IMR-90 (cell line): ENCODE data around the gene PDZD11. TPM values are rescaled to one million over a fixed set of nuclear protein-coding genes. Genes with fewer than 3 reads are reported as not detected.

Experiments used
- ATAC-seq: fragments of 200-7000 bp; cut with Tn5 transposase; 2 replicates; pipeline ENCODE4 v1.9.1; 2020; ENCODE audit warnings: low read depth, mild to moderate bottlenecking, moderate library complexity
- BruUV-seq: library from RNA; stranded (reverse); fragments of 400-500 nt; replicated peaks from 2 replicates; lab custom pipeline; 2021; lab: Mats Ljungman, UMichigan
- CTCF ChIA-PET: fragments of 300-600 bp; formaldehyde crosslinking; extraction: SDS; loops from one replicate; lab custom pipeline; 2021; ENCODE audit warnings: antibody characterized with exemption; lab: Yijun Ruan, JAX
- POLR2A ChIA-PET: fragments of 300-600 bp; sonication (Branson Sonifier 250); formaldehyde crosslinking; loops from one replicate; lab custom pipeline; 2022; ENCODE audit warnings: antibody characterized with exemption; ENCODE audit not compliant: unreplicated experiment; lab: Charles Lee
- DNase-seq: peaks from one replicate; pipeline ENCODE4 v3.0.0; 2013
- H2AFZ ChIP-seq: replicated peaks from 2 replicates; pipeline ENCODE3; 2013; ENCODE audit warnings: low read length, mild to moderate bottlenecking; ENCODE audit not compliant: poor library complexity
- H2AK5ac ChIP-seq: 2 replicates; pipeline ENCODE4 v1.6.1; 2013; ENCODE audit warnings: low read depth, low read length, inconsistent platforms
- H2AK9ac ChIP-seq: replicated peaks from 2 replicates; pipeline ENCODE3; 2013; ENCODE audit warnings: mild to moderate bottlenecking, low read depth, low read length, moderate library complexity; ENCODE audit not compliant: poor library complexity
- H2BK120ac ChIP-seq: 2 replicates; pipeline ENCODE4 v1.6.1; 2013; ENCODE audit warnings: low read depth, low read length, inconsistent platforms
- H2BK15ac ChIP-seq: 3 replicates; pipeline ENCODE4 v1.6.1; 2013; ENCODE audit warnings: low read depth, low read length, inconsistent platforms
- H2BK20ac ChIP-seq: 2 replicates; pipeline ENCODE4 v1.6.1; 2013; ENCODE audit warnings: low read depth, mild to moderate bottlenecking, inconsistent platforms, low read length, moderate library complexity
- H2BK5ac ChIP-seq: 2 replicates; pipeline ENCODE4 v1.6.1; 2013; ENCODE audit warnings: mild to moderate bottlenecking, low read depth, low read length, inconsistent platforms; ENCODE audit not compliant: poor library complexity, severe bottlenecking
- H3K14ac ChIP-seq: replicated peaks from 2 replicates; pipeline ENCODE4 v1.6.1; 2013; ENCODE audit warnings: low read depth, low read length, inconsistent platforms
- H3K18ac ChIP-seq: 2 replicates; pipeline ENCODE4 v1.6.1; 2013; ENCODE audit warnings: low read depth, low read length, control low read depth
- H3K23ac ChIP-seq: 2 replicates; pipeline ENCODE4 v1.6.1; 2013; ENCODE audit warnings: low read depth, low read length, inconsistent platforms
- H3K27ac ChIP-seq: 2 replicates; pipeline ENCODE4 v1.5.1; 2013; ENCODE audit warnings: mild to moderate bottlenecking, control low read depth, low read length; ENCODE audit not compliant: insufficient read depth
- H3K27me3 ChIP-seq: 2 replicates; pipeline ENCODE4 v1.6.1; 2013; ENCODE audit warnings: low read length; ENCODE audit not compliant: control insufficient read depth, insufficient read depth
- H3K36me3 ChIP-seq: 2 replicates; pipeline ENCODE4 v1.6.1; 2013; ENCODE audit warnings: low read length, mixed read lengths; ENCODE audit not compliant: control insufficient read depth, insufficient read depth
- H3K4ac ChIP-seq: 2 replicates; pipeline ENCODE4 v1.6.1; 2013; ENCODE audit warnings: low read depth, low read length, inconsistent platforms
- H3K4me1 ChIP-seq: 2 replicates; pipeline ENCODE4 v1.6.1; 2013; ENCODE audit warnings: low read length, mixed read lengths; ENCODE audit not compliant: control insufficient read depth, insufficient read depth
- H3K4me2 ChIP-seq: 2 replicates; pipeline ENCODE4 v1.6.1; 2013; ENCODE audit warnings: low read depth, mild to moderate bottlenecking, control low read depth, low read length, moderate library complexity
- H3K4me3 ChIP-seq: 2 replicates; pipeline ENCODE4 v1.5.1; 2013; ENCODE audit warnings: low read depth, mild to moderate bottlenecking, control low read depth, low read length, moderate library complexity; ENCODE audit not compliant: insufficient read depth
- H3K56ac ChIP-seq: 2 replicates; pipeline ENCODE4 v1.6.1; 2013; ENCODE audit warnings: low read length, inconsistent platforms; ENCODE audit not compliant: insufficient read depth; ENCODE audit errors: extremely low read depth
- H3K79me1 ChIP-seq, 2 experiments: 2 replicates each; pipeline ENCODE4 v1.6.1; 2013; ENCODE audit warnings: low read length in 2 of 2, inconsistent platforms in 1 of 2, low read depth in 1 of 2
- H3K9ac ChIP-seq: 2 replicates; pipeline ENCODE4 v1.6.1; 2013; ENCODE audit warnings: low read depth, low read length, control low read depth
- H3K9me1 ChIP-seq: 2 replicates; pipeline ENCODE4 v1.6.1; 2013; ENCODE audit warnings: low read length, inconsistent platforms; ENCODE audit not compliant: insufficient read depth
- H3K9me3 ChIP-seq: 2 replicates; pipeline ENCODE4 v1.6.1; 2013; ENCODE audit warnings: low read length; ENCODE audit not compliant: control insufficient read depth, insufficient read depth
- H4K20me1 ChIP-seq: 2 replicates; pipeline ENCODE4 v1.6.1; 2013; ENCODE audit warnings: low read length, inconsistent platforms; ENCODE audit not compliant: insufficient read depth
- H4K5ac ChIP-seq: 2 replicates; pipeline ENCODE4 v1.6.1; 2013; ENCODE audit warnings: mild to moderate bottlenecking, low read depth, low read length, control low read depth
- H4K8ac ChIP-seq, 2 experiments: 2 replicates each; pipeline ENCODE4 v1.6.1; 2013; ENCODE audit warnings: low read depth in 2 of 2, low read length in 2 of 2, control low read depth in 1 of 2, inconsistent platforms in 1 of 2
- H4K91ac ChIP-seq: 2 replicates; pipeline ENCODE4 v1.6.1; 2013; ENCODE audit warnings: low read depth, low read length, inconsistent platforms; ENCODE audit not compliant: insufficient read depth
- CEBPB ChIP-seq: IDR thresholded peaks from 2 replicates; pipeline ENCODE4 v1.6.1; 2012; ENCODE audit warnings: low read depth, low read length, improper control_type of control experiment
- MAFK ChIP-seq: IDR thresholded peaks from 2 replicates; pipeline ENCODE4 v1.6.1; 2012; ENCODE audit warnings: low read depth, low read length, improper control_type of control experiment
- MAZ ChIP-seq: IDR thresholded peaks from 2 replicates; pipeline ENCODE4 v1.6.1; 2012; ENCODE audit warnings: low read depth, mild to moderate bottlenecking, low read length, improper control_type of control experiment, moderate library complexity, borderline replicate concordance
- MXI1 ChIP-seq: IDR thresholded peaks from 2 replicates; pipeline ENCODE4 v1.6.1; 2012; ENCODE audit warnings: low read depth, mild to moderate bottlenecking, low read length, moderate library complexity, borderline replicate concordance
- SMC3 ChIP-seq: fragments of 150-350 bp; IDR thresholded peaks from 2 replicates; pipeline ENCODE4 v1.6.1; 2016; ENCODE audit warnings: low read depth, mild to moderate bottlenecking, antibody characterized with exemption, low read length, moderate library complexity
- WGBS, 2 experiments: methylation state at CpG; one replicate each; pipeline versions ENCODE4 v1.1.5 to v1.1.7; 2013; ENCODE audit warnings: missing lambda C conversion rate in 2 of 2; ENCODE audit not compliant: insufficient read length in 1 of 2; ENCODE audit errors: extremely low coverage in 2 of 2; 5-methylcytosine and 5-hydroxymethylcytosine counted together
- dilution Hi-C: fragments of 300-500 bp; cut with HindIII; formaldehyde crosslinking; loops from one replicate; pipeline ENCODE4 v1.14.3; 2018; ENCODE audit warnings: low sequenced_read_pairs; ENCODE audit not compliant: unreplicated experiment
- in situ Hi-C: fragments of 300-500 bp; cut with MboI; formaldehyde crosslinking; loops from 3 replicates; pipeline ENCODE4 v1.14.3; 2019; ENCODE audit warnings: low sequenced_read_pairs, inconsistent platforms, mixed read lengths
- intact Hi-C: fragments of 100-400 bp; cut with micrococcal nuclease; formaldehyde crosslinking; loops from 2 replicates; pipeline ENCODE4 v1.10.0; 2022
- polyA plus RNA-seq, 3 experiments: library from polyadenylated mRNA; depleted of rRNA; stranded (reverse); fragments of >200 nt; gene quantifications; 2 replicates each; pipeline ENCODE4 v1.2.3, GENCODE V29; 2012; ENCODE audit warnings: low replicate concordance in 1 of 3
- total RNA-seq: library from RNA; depleted of rRNA; stranded (reverse); fragments of >200 nt; gene quantifications from 2 replicates; pipeline ENCODE4 v1.2.3, GENCODE V29; 2012

PDZD11 gene
- total and polyA plus RNA-seq, 2 of the 4 experiments (the other 2 are of a cell fraction): 84.1 to 100 TPM

GRCh38 chrX:70260104-70260503, 29.6 kb downstream of the PDZD11 start, which contains the start of gene P2RY4:
P2RY4 (minus strand) TSS chrX:70260204; CDS start chrX:70259624, 580 bp downstream.
- H2BK120ac ChIP-seq: no peak within 1 kb of the TSS
- dilution Hi-C loops (no loop called here), in situ Hi-C loops (no loop called here), intact Hi-C loops (no loop called here)
- H4K20me1 ChIP-seq: no peaks in the 10 kb centered on the region
- no peak within 1 kb of the TSS for H3K56ac ChIP-seq
- H3K4me2 ChIP-seq: no peak within 1 kb of the TSS
- H3K4me3 ChIP-seq: no peak within 1 kb of the TSS
- no peak within 1 kb of the TSS for H4K5ac ChIP-seq
- H2AFZ ChIP-seq: peak within 1 kb of the TSS; percentile 43
- H3K23ac ChIP-seq: no peak within 1 kb of the TSS
- no peak within 1 kb of the TSS for H3K18ac ChIP-seq
- H2AK5ac ChIP-seq: no peak within 1 kb of the TSS
- CTCF ChIA-PET: interaction anchor here (0.6 kb wide), 1 partner anchor 785 kb away, joined by 3 read pairs; no protein-coding TSS in a partner anchor
- no peak for TF ChIP-seq MAFK
- TF ChIP-seq SMC3: no peak
- TF ChIP-seq MXI1: no peak
- no peak for TF ChIP-seq CEBPB
- TF ChIP-seq MAZ: no peak
- H3K36me3 ChIP-seq: no peaks in the 10 kb centered on the region
- no peaks in the 10 kb centered on the region for H3K9me3 ChIP-seq
- POLR2A ChIA-PET: interaction anchor here (0.6 kb wide), 1 partner anchor 179 kb away, joined by 3 read pairs; no protein-coding TSS in a partner anchor
- no peak within 1 kb of the TSS for H2BK15ac ChIP-seq
- no peak within 1 kb of the TSS for H4K8ac ChIP-seq
- H3K79me1 ChIP-seq: no peaks in the 10 kb centered on the region
- no peak within 1 kb of the TSS for H2AK9ac ChIP-seq
- no peak within 1 kb of the TSS for H4K91ac ChIP-seq
- H3K9me1 ChIP-seq: no peaks in the 10 kb centered on the region
- no peak within 1 kb of the TSS for H3K9ac ChIP-seq
- H2BK5ac ChIP-seq: no peak within 1 kb of the TSS
- WGBS, 2 experiments: no CpG with 5 or more reads among the region's 4 CpGs
- H2BK20ac ChIP-seq: no peak within 1 kb of the TSS
- peaks cover 9% of the 10 kb centered on the region for H3K27me3 ChIP-seq
- DNase-seq (no peak), ATAC-seq (no peak)
- no peak within 1 kb of the TSS for H3K4ac ChIP-seq
- BruUV-seq: no TSS peak
- H3K4me1 ChIP-seq: no peaks in the 10 kb centered on the region
- H3K27ac ChIP-seq: no peak within 1 kb of the TSS
- H3K14ac ChIP-seq: no peak within 1 kb of the TSS
